Activated T-cell treated with anti-CD3 and anti-CD28 coated beads, Interleukin-2, amount 50 U/mL, for 24 hours (primary cell): ENCODE data around the gene NUDT1.
A peak's percentile ranks its signal among the peaks of the same experiment; 100 is the strongest.

Source experiments
- DNase-seq: peaks from one replicate; pipeline ENCODE4 v3.0.0-alpha.2; 2020
- H3K27ac Mint-ChIP-seq: 2 replicates; pipeline ENCODE4 v1.8.0; 2020; ENCODE audit warnings: mild to moderate bottlenecking, mixed read lengths
- H3K27me3 Mint-ChIP-seq: 2 replicates; pipeline ENCODE4 v1.8.0; 2020; ENCODE audit warnings: mixed read lengths
- H3K36me3 Mint-ChIP-seq: 2 replicates; pipeline ENCODE4 v1.8.0; 2020; ENCODE audit warnings: low read depth, mixed read lengths
- H3K4me1 Mint-ChIP-seq: 2 replicates; pipeline ENCODE4 v1.8.0; 2020; ENCODE audit warnings: low read depth, mixed read lengths
- H3K4me3 Mint-ChIP-seq: 2 replicates; pipeline ENCODE4 v1.8.0; 2020; ENCODE audit warnings: mild to moderate bottlenecking, moderate library complexity, mixed read lengths
- H3K9me3 Mint-ChIP-seq: 2 replicates; pipeline ENCODE4 v1.8.0; 2020; ENCODE audit warnings: mixed read lengths

Gene NUDT1

GRCh38 chr7:2201686-2202360, 40.2 kb upstream of the NUDT1 start:
- Mint-ChIP-seq H3K27me3 (no peaks in the 10 kb centered on the region), H3K36me3 (peaks cover 72% of the 10 kb centered on the region), H3K27ac (no peak overlapping the region), H3K4me1 (no peaks in the 10 kb centered on the region), H3K4me3 (no peak overlapping the region), H3K9me3 (no peaks in the 10 kb centered on the region)
- peak; percentile 20 for DNase-seq

GRCh38 chr7:2202361-2202761, 39.7 kb upstream of the NUDT1 start:
- no peaks in the 10 kb centered on the region for H3K4me1 Mint-ChIP-seq
- no peak overlapping the region for H3K27ac Mint-ChIP-seq
- H3K4me3 Mint-ChIP-seq: no peak overlapping the region
- H3K27me3 Mint-ChIP-seq: no peaks in the 10 kb centered on the region
- H3K9me3 Mint-ChIP-seq: no peaks in the 10 kb centered on the region
- H3K36me3 Mint-ChIP-seq: peaks cover 72% of the 10 kb centered on the region
- peak; percentile 12 for DNase-seq

- H3K4me1 Mint-ChIP-seq: no peaks in the 10 kb centered on the region
- no peaks in the 10 kb centered on the region for H3K27me3 Mint-ChIP-seq
- peak; percentile 8 for DNase-seq
- peaks cover 74% of the 10 kb centered on the region for H3K36me3 Mint-ChIP-seq
- H3K4me3 Mint-ChIP-seq: no peak overlapping the region
- no peaks in the 10 kb centered on the region for H3K9me3 Mint-ChIP-seq
- no peak overlapping the region for H3K27ac Mint-ChIP-seq
These were observed 38.9 kb upstream of the NUDT1 start for GRCh38 chr7:2202901-2203765.

- Mint-ChIP-seq H3K9me3 (no peaks in the 10 kb centered on the region), H3K27me3 (no peaks in the 10 kb centered on the region), H3K4me3 (no peak overlapping the region), H3K36me3 (peaks cover 74% of the 10 kb centered on the region), H3K4me1 (no peaks in the 10 kb centered on the region), H3K27ac (no peak overlapping the region)
- DNase-seq: no peak
These were observed 38.2 kb upstream of the NUDT1 start for GRCh38 chr7:2203766-2204300.

GRCh38 chr7:2204446-2204845, 37.6 kb upstream of the NUDT1 start:
- no peak overlapping the region for H3K4me3 Mint-ChIP-seq
- no peaks in the 10 kb centered on the region for H3K27me3 Mint-ChIP-seq
- no peaks in the 10 kb centered on the region for H3K4me1 Mint-ChIP-seq
- no peaks in the 10 kb centered on the region for H3K9me3 Mint-ChIP-seq
- no peak for DNase-seq
- peaks cover 74% of the 10 kb centered on the region for H3K36me3 Mint-ChIP-seq
- H3K27ac Mint-ChIP-seq: no peak overlapping the region

- no peak for DNase-seq
- Mint-ChIP-seq H3K27ac (no peak overlapping the region), H3K36me3 (peaks cover 70% of the 10 kb centered on the region), H3K4me3 (no peak overlapping the region), H3K4me1 (peaks cover 4% of the 10 kb centered on the region), H3K9me3 (no peaks in the 10 kb centered on the region), H3K27me3 (no peaks in the 10 kb centered on the region)
These were observed 36.8 kb upstream of the NUDT1 start for GRCh38 chr7:2205036-2205780.

- H3K36me3 Mint-ChIP-seq: peaks cover 83% of the 10 kb centered on the region
- no peak overlapping the region for H3K27ac Mint-ChIP-seq
- no peaks in the 10 kb centered on the region for H3K9me3 Mint-ChIP-seq
- H3K4me3 Mint-ChIP-seq: no peak overlapping the region
- DNase-seq: no peak
- peaks cover 4% of the 10 kb centered on the region for H3K4me1 Mint-ChIP-seq
- H3K27me3 Mint-ChIP-seq: no peaks in the 10 kb centered on the region
These were observed 33.3 kb upstream of the NUDT1 start for GRCh38 chr7:2208712-2209111.

GRCh38 chr7:2209146-2209960, 32.7 kb upstream of the NUDT1 start:
- no peak overlapping the region for H3K27ac Mint-ChIP-seq
- no peak overlapping the region for H3K4me3 Mint-ChIP-seq
- peaks cover 84% of the 10 kb centered on the region for H3K36me3 Mint-ChIP-seq
- H3K27me3 Mint-ChIP-seq: no peaks in the 10 kb centered on the region
- H3K4me1 Mint-ChIP-seq: peaks cover 8% of the 10 kb centered on the region
- peak; percentile 66 for DNase-seq
- H3K9me3 Mint-ChIP-seq: no peaks in the 10 kb centered on the region

- no peaks in the 10 kb centered on the region for H3K9me3 Mint-ChIP-seq
- H3K27me3 Mint-ChIP-seq: no peaks in the 10 kb centered on the region
- no peak overlapping the region for H3K4me3 Mint-ChIP-seq
- H3K4me1 Mint-ChIP-seq: peaks cover 12% of the 10 kb centered on the region
- H3K27ac Mint-ChIP-seq: no peak overlapping the region
- no peak for DNase-seq
- peaks cover 86% of the 10 kb centered on the region for H3K36me3 Mint-ChIP-seq
These were observed 32.1 kb upstream of the NUDT1 start for GRCh38 chr7:2209961-2210323.

- Mint-ChIP-seq H3K36me3 (peaks cover 88% of the 10 kb centered on the region), H3K4me3 (no peak overlapping the region), H3K27me3 (no peaks in the 10 kb centered on the region), H3K27ac (no peak overlapping the region), H3K4me1 (peaks cover 16% of the 10 kb centered on the region), H3K9me3 (no peaks in the 10 kb centered on the region)
- DNase-seq: no peak
These were observed 31.3 kb upstream of the NUDT1 start for GRCh38 chr7:2210551-2211258.

GRCh38 chr7:2211259-2211880, 30.7 kb upstream of the NUDT1 start:
- Mint-ChIP-seq H3K36me3 (peaks cover 91% of the 10 kb centered on the region), H3K27ac (no peak overlapping the region), H3K4me1 (peaks cover 17% of the 10 kb centered on the region), H3K4me3 (no peak overlapping the region), H3K27me3 (no peaks in the 10 kb centered on the region), H3K9me3 (no peaks in the 10 kb centered on the region)
- DNase-seq: no peak

GRCh38 chr7:2211926-2212325, 30.1 kb upstream of the NUDT1 start:
- H3K9me3 Mint-ChIP-seq: no peaks in the 10 kb centered on the region
- no peaks in the 10 kb centered on the region for H3K27me3 Mint-ChIP-seq
- H3K4me1 Mint-ChIP-seq: peaks cover 17% of the 10 kb centered on the region
- no peak overlapping the region for H3K27ac Mint-ChIP-seq
- H3K4me3 Mint-ChIP-seq: no peak overlapping the region
- no peak for DNase-seq
- peaks cover 93% of the 10 kb centered on the region for H3K36me3 Mint-ChIP-seq

- Mint-ChIP-seq H3K4me3 (no peak overlapping the region), H3K9me3 (no peaks in the 10 kb centered on the region), H3K4me1 (peaks cover 17% of the 10 kb centered on the region), H3K36me3 (peaks cover 93% of the 10 kb centered on the region), H3K27ac (no peak overlapping the region), H3K27me3 (no peaks in the 10 kb centered on the region)
- no peak for DNase-seq
These were observed 29.1 kb upstream of the NUDT1 start for GRCh38 chr7:2212906-2213305.
